Neutrophil (primary cell): ENCODE data around the gene DNAJB13.

Experiments used
- H3K27ac ChIP-seq: fragments of 200-600 bp; sonication (generic); 2 replicates; pipeline ENCODE4 v1.5.1; 2016; ENCODE audit warnings: mild to moderate bottlenecking, moderate library complexity
- H3K27me3 ChIP-seq: fragments of 200-600 bp; sonication (generic); 2 replicates; pipeline ENCODE4 v1.6.0; 2016; ENCODE audit warnings: mild to moderate bottlenecking
- H3K36me3 ChIP-seq: fragments of 200-600 bp; sonication (generic); 2 replicates; pipeline ENCODE4 v1.5.1; 2017
- H3K4me1 ChIP-seq, 2 experiments: fragments of 200-600 bp in 1 of 2; sonication (generic) in 1 of 2; 1 replicate in 1 of 2; 2 replicates in 1 of 2; pipeline versions ENCODE4 v1.5.1 to v1.6.1; 2013 to 2016; ENCODE audit warnings: low read depth in 1 of 2, low read length in 1 of 2, mild to moderate bottlenecking in 1 of 2, moderate library complexity in 1 of 2; ENCODE audit not compliant: control insufficient read depth in 1 of 2, insufficient read depth in 1 of 2
- H3K4me3 ChIP-seq, 2 experiments: fragments of 200-600 bp in 1 of 2; sonication (generic) in 1 of 2; 1 replicate in 1 of 2; 2 replicates in 1 of 2; pipeline ENCODE4 v1.5.1; 2013 to 2016; ENCODE audit warnings: low read depth in 1 of 2, low read length in 1 of 2, mild to moderate bottlenecking in 1 of 2, moderate library complexity in 1 of 2
- H3K9me3 ChIP-seq: fragments of 200-600 bp; sonication (generic); 2 replicates; pipeline ENCODE4 v1.5.1; 2016
- TF ChIP-seq, protein P1 (sequence below): fragments of 200-600 bp; sonication (generic); IDR thresholded peaks from 2 replicates; pipeline ENCODE4 v1.5.1; 2016; ENCODE audit warnings: antibody characterized with exemption

DNAJB13 gene

DNA sequence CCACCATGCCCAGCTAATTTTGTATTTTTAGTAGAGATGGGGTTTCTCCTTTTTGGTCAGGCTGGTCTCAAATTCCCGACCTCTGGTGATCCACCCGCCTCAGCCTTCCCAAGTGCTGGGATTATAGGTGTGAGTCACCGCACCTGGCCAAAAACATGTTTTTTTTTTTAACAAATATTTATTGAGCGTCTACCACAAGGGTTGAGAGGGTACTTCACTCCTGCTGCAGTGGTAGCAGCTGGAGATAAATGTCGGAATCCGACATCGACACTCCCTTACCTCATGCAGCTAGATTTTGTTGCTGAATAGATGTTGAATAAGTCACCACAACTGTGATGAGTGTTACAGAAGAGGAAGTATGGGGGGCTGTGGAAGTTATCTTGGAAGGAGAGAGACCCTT, 971 bp downstream of the DNAJB13 start:
- Histone ChIP-seq H3K4me1 (no peaks in the 10 kb centered on the region), H3K4me3 (no peak overlapping the region), H3K27ac (no peak overlapping the region), H3K27me3 (peaks cover 15% of the 10 kb centered on the region), H3K36me3 (no peaks in the 10 kb centered on the region), H3K9me3 (no peaks in the 10 kb centered on the region)
- TF ChIP-seq, protein P1, sequence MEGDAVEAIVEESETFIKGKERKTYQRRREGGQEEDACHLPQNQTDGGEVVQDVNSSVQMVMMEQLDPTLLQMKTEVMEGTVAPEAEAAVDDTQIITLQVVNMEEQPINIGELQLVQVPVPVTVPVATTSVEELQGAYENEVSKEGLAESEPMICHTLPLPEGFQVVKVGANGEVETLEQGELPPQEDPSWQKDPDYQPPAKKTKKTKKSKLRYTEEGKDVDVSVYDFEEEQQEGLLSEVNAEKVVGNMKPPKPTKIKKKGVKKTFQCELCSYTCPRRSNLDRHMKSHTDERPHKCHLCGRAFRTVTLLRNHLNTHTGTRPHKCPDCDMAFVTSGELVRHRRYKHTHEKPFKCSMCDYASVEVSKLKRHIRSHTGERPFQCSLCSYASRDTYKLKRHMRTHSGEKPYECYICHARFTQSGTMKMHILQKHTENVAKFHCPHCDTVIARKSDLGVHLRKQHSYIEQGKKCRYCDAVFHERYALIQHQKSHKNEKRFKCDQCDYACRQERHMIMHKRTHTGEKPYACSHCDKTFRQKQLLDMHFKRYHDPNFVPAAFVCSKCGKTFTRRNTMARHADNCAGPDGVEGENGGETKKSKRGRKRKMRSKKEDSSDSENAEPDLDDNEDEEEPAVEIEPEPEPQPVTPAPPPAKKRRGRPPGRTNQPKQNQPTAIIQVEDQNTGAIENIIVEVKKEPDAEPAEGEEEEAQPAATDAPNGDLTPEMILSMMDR = no peak

DNA sequence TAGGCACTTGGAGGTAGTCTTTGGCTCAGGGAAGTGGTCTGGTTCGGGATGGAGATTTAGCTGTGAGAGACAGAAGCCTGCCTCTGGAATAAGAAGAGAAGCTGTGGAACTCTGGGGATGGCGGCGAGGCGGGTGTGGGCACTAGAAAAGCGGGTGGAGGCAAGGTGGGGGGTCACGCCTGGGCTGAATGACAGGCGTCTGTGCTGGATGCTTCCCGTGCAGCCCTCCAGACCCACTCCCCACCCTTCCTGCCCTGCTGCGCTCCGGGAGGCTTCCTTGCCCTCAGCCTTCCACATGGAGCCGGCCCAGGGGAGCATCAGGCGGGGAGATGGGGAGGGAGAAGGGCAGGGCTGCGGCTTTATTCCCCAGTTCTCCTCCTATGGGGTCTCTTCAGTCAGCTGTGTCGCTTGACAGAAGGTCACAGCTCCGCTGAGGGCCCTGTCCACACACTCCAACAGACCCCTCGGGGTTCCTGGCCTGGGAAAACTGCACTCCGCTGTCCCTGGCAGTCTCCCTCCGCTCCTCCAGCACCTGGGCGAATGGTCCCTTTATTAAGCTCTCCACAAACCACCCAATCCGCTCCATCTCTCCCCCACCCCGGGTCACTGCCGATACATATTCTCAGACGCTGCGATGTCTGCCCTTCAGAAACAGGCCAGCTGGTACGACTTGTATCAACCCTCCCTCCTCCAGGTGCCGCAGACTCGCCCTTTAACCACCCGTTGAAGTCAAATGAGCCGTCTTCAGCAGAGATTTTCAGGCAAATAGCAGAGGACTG, 6.2 kb downstream of the DNAJB13 start:
- H3K36me3 ChIP-seq = no peaks in the 10 kb centered on the region
- H3K4me1 ChIP-seq = no peaks in the 10 kb centered on the region
- H3K27me3 ChIP-seq = peaks cover 32% of the 10 kb centered on the region
- H3K27ac ChIP-seq = no peak overlapping the region
- TF ChIP-seq, protein P1 = no peak
- H3K4me3 ChIP-seq = no peak overlapping the region
- no peaks in the 10 kb centered on the region for H3K9me3 ChIP-seq

DNA sequence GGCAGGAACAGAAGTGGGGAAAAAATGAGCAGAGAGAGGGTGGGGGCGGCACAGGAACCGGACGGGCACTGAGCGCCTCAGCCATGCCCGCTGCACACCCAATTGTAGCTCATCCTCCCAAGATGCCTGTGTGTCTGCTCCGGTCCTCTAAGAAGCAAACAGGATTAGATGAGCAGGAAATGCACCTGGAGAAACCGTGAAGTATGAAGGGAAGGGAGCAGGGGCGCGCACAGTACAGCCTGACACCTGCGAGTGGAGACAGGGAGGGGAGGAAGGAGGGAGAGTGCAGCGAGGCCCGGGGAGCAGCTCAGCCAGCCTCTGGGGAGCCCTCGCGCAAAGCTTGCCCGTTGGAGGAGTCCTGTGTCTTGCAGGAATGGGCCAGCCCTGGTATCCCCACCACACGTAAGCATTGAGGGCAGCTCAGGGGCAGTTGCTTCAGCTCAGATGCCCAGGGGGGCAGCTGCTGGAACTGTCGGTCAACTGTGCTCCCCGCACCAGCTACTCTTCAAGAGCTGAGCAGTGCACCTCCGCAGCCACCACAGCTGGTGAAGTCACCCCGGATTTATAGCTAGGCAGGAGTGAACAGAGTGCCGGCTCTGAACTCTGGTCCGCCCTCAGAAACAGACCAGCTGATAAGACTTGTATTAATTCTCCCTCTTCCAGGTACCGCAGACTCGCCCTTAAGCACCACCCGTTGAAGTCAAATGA, 7.0 kb downstream of the DNAJB13 start:
- TF ChIP-seq, protein P1 = no peak
- Histone ChIP-seq H3K4me3 (no peak overlapping the region), H3K36me3 (no peaks in the 10 kb centered on the region), H3K27ac (no peak overlapping the region), H3K9me3 (no peaks in the 10 kb centered on the region), H3K4me1 (no peaks in the 10 kb centered on the region), H3K27me3 (peaks cover 32% of the 10 kb centered on the region)

DNA sequence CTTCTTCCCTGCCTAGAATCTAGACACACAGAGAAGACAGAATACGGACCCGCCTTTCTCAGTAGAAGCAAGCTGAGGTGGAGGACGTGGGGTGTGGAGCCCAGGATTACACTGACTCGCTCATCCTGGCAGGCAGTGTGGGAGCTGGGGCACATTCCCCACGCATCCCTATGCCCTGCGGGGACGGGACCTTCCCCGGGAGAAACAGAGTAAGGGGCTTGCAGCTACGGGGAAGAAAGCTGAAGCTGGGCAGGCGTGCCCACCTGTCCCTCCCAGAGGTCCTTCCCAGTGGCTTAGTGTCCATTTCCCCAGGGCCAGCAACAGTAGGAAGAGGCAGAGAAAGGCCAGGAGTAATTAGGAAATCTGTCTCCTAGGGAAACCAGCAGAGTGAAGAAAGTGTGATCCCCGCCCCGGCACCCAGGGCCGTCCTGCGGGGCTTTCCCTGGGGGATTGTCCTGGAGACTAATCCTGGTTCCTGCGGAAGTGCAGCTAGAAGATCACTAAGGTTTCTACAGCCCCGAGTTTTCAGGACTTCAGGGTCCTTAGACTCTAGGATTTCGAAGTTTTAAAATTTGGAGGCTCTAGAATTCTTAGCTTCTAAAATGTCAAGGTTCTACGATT, 7.8 kb downstream of the DNAJB13 start:
- TF ChIP-seq, protein P1 = no peak
- Histone ChIP-seq H3K4me3 (no peak overlapping the region), H3K9me3 (no peaks in the 10 kb centered on the region), H3K36me3 (no peaks in the 10 kb centered on the region), H3K27me3 (peaks cover 32% of the 10 kb centered on the region), H3K27ac (no peak overlapping the region), H3K4me1 (no peaks in the 10 kb centered on the region)

DNA sequence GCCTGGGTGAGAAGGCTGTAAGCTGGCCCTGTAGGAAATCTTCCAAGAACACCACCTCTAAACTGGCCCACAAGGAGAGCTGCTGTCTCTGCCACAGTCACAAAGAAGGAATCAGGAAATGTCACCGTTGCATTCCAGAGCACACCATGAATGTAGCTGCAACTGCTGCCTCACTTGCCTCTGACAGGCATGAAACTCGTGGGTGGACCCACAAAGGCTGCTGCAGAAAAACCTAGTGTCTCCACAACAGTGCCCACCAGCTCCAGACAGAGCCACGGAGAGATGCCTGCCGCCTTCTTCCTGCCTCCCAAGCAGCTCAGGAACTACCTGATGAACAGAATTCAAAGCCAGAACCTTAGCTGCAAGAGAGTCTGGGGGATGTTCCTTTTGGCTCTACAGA, 10.5 kb downstream of the DNAJB13 start:
- no peak overlapping the region for H3K27ac ChIP-seq
- H3K27me3 ChIP-seq = peaks cover 33% of the 10 kb centered on the region
- H3K4me1 ChIP-seq = peaks cover 3 to 5% of the 10 kb centered on the region in 2 experiments
- no peak overlapping the region for H3K4me3 ChIP-seq
- H3K9me3 ChIP-seq = no peaks in the 10 kb centered on the region
- H3K36me3 ChIP-seq = no peaks in the 10 kb centered on the region
- TF ChIP-seq, protein P1 = no peak
